Psoas muscle (tissue), 8 donors: ENCODE data around the gene NOP16. TPM values are rescaled to one million over a fixed set of nuclear protein-coding genes. Genes with fewer than 3 reads are reported as not detected.

Experiments
- ATAC-seq, 4 donors: fragments of 200-7000 bp; cut with Tn5 transposase; one replicate each; pipeline ENCODE4 v1.9.1; 2020; ENCODE audit warnings: moderate library complexity in 3 of 4, mild to moderate bottlenecking in 2 of 4
- DNase-seq, 2 donors: peaks; one replicate each; pipeline ENCODE4 v3.0.0-alpha.2; 2020
- H3K27ac ChIP-seq: fragments of 200-600 bp; one replicate; pipeline ENCODE4 v1.8.0; 2022
- H3K27me3 ChIP-seq, 3 donors: fragments of 200-600 bp in 1 of 3; one replicate each; pipeline versions ENCODE4 v1.6.1 to v1.8.0; 2013 to 2022; ENCODE audit warnings: low read length in 2 of 3, mild to moderate bottlenecking in 2 of 3, moderate library complexity in 1 of 3; ENCODE audit not compliant: insufficient read depth in 3 of 3
- H3K36me3 ChIP-seq, 2 donors: fragments of 200-600 bp in 1 of 2; one replicate each; pipeline versions ENCODE4 v1.6.1 to v1.8.0; 2013 to 2022; ENCODE audit warnings: low read depth in 1 of 2, mild to moderate bottlenecking in 1 of 2, moderate library complexity in 1 of 2; ENCODE audit not compliant: insufficient read depth in 1 of 2
- H3K4me1 ChIP-seq: fragments of 200-600 bp; one replicate; pipeline ENCODE4 v1.8.0; 2022
- H3K4me3 ChIP-seq: fragments of 200-600 bp; one replicate; pipeline ENCODE4 v1.8.0; 2022; ENCODE audit warnings: mild to moderate bottlenecking
- H3K9me3 ChIP-seq: fragments of 200-600 bp; one replicate; pipeline ENCODE4 v1.8.0; 2022
- WGBS, 3 donors: extraction: QIAGEN DNeasy Blood & Tissue Kit; methylation state at CpG; one replicate each; pipeline versions ENCODE4 v1.1.6 to v1.1.7; 2013; 5-methylcytosine and 5-hydroxymethylcytosine counted together
- intact Hi-C, 2 donors: fragments of 100-400 bp; cut with DNase I; formaldehyde crosslinking; loops; one replicate each; pipeline versions ENCODE4 v1.11.0 to v1.14.2; 2022
- long read RNA-seq, 2 donors: library from polyadenylated mRNA; unstranded; transcript quantifications; one replicate each; pipeline ENCODE4 v2.0.0, GENCODE V29; 2021
- polyA plus RNA-seq, 3 donors: library from polyadenylated mRNA; stranded (reverse); fragments of 200-250 nt; gene quantifications; one replicate each; pipeline ENCODE4 v1.2.3, GENCODE V29; 2013
- total RNA-seq, 4 donors: library from RNA; stranded (reverse); fragmentation: NEBNext Ultra II Directional in 2 of 4; extraction: Animal tissue kit (Norgen Biotek cat#: 25700) in 2 of 4; gene quantifications; one replicate each; pipeline versions ENCODE4 v1.2.1 to v1.2.4, GENCODE V29; 2021 to 2023
- TF ChIP-seq, protein P1 (sequence below): fragments of 200-600 bp; IDR thresholded peaks from one replicate; pipeline ENCODE4 v1.8.0; 2022; ENCODE audit warnings: antibody characterized with exemption
- donor health status: healthy with polysubstance abuse.
- donor health status: DM: no; HTN: no; CAD: no; lungs with moderate emphysema.
- donor health status: Bipolar disorder and iron deficiency.
- donor health status: healthy.
- donor health status: DM: yes; HTN: yes; CAD: no.
- donor health status: DM: no; HTN: no; CAD: no.
- donor health status: DM: no; HTN: no; CAD: no.
- donor health status: DM: yes; HTN: yes; CAD: no.

NOP16 gene
- total RNA-seq (10 to 100 TPM; 35.6 to 76.2 (median 59.9) TPM), polyA plus RNA-seq (100 to 1,000 TPM in 1 of 3 donors, 10 to 100 TPM in 2; 87.5 to 206 (median 90.4) TPM)
- long read RNA-seq, donor 1, transcript NOP16-207 (5 exons, 1,258 nt) = major isoform, 36 of 43 reads
- long read RNA-seq, donor 1, partial matches to known transcripts = 0 of 43 reads
- long read RNA-seq, donor 1, other reads (novel, unspliced or antisense) = 5 of 43 reads
- long read RNA-seq, donor 2, transcript NOP16-211 (5 exons, 954 nt) = minor isoform, 7 of 70 reads
- long read RNA-seq, donor 2, transcript NOP16-207 (5 exons, 1,258 nt) = major isoform, 48 of 70 reads
- long read RNA-seq, donor 2, partial matches to known transcripts = 3 of 70 reads
- long read RNA-seq, donor 2, other reads (novel, unspliced or antisense) = 9 of 70 reads

DNA sequence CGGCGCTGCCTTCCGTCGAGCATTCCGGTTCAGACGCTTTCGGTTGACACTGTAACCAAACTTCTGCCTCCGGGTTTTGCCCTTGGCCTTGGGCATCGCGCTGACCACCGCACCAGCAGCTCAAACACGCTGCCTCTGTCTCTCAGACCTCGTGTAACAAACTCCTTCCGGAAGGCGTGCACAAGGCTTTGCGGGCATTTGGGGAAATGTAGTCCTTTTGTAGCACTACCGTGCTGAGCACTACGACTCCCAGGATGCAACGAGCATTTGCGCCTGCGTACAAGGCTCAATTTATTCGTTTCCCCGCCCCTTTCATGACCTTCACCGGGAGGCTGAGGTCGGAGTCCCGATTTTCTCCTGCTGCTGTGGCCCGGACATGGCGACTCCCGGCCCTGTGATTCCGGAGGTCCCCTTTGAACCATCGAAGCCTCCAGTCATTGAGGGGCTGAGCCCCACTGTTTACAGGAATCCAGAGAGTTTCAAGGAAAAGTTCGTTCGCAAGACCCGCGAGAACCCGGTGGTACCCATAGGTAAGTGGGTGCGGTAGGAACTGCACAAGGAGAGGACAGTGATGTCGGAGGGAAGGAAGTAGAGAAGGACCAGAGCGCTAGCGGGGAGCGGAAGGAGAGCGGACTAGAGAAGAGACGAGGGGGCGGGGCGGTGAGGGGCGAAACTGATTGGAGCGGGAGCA lies at the start of gene NOP16, which contains the start of gene HIGD2A:
Gene NOP16, minus strand, starts transcription at position 155 of the 691 bp plus-strand sequence. Its CDS starts 59 bp downstream, at position 96.
Gene HIGD2A, plus strand, starts transcription at position 308 of the 691 bp plus-strand sequence. Its CDS starts 69 bp downstream, at position 377.
- Histone ChIP-seq H3K4me3 (peak within 1 kb of the TSS; percentile 95), H3K9me3 (no peaks in the 10 kb centered on the region), H3K4me1 (peaks cover 29% of the 10 kb centered on the region), H3K36me3 (peaks cover 6 to 69% of the 10 kb centered on the region in 2 donors), H3K27me3 (peaks cover 0 to 1% (median 0%) of the 10 kb centered on the region in 3 donors), H3K27ac (peak within 1 kb of the TSS; percentile 94)
- intact Hi-C loops = loop anchor here in 1 of 2 donors (2.0 kb wide), 1 partner anchor 28 kb away; the partner anchor contains the start of gene KIAA1191
- WGBS, 3 donors = 0 to 1% (median 0%) methylated on average over 43 to 47 of the region's 47 CpGs
- ATAC-seq = peak; percentile 93 to 94 (median 94)
- TF ChIP-seq, protein P1, sequence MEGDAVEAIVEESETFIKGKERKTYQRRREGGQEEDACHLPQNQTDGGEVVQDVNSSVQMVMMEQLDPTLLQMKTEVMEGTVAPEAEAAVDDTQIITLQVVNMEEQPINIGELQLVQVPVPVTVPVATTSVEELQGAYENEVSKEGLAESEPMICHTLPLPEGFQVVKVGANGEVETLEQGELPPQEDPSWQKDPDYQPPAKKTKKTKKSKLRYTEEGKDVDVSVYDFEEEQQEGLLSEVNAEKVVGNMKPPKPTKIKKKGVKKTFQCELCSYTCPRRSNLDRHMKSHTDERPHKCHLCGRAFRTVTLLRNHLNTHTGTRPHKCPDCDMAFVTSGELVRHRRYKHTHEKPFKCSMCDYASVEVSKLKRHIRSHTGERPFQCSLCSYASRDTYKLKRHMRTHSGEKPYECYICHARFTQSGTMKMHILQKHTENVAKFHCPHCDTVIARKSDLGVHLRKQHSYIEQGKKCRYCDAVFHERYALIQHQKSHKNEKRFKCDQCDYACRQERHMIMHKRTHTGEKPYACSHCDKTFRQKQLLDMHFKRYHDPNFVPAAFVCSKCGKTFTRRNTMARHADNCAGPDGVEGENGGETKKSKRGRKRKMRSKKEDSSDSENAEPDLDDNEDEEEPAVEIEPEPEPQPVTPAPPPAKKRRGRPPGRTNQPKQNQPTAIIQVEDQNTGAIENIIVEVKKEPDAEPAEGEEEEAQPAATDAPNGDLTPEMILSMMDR = no peak
- DNase-seq = peak; percentile 99 to 100

GRCh38 chr5:176436656-176437055 lies 48.3 kb upstream of the NOP16 start:
- H3K36me3 ChIP-seq = no peaks in the 10 kb centered on the region
- no peak overlapping the region for H3K27ac ChIP-seq
- ATAC-seq (no peak), DNase-seq (no peak)
- no peaks in the 10 kb centered on the region for H3K4me1 ChIP-seq
- H3K27me3 ChIP-seq = peaks cover 0 to 4% (median 0%) of the 10 kb centered on the region in 3 donors
- WGBS, 3 donors = 56 to 62% (median 59%) methylated on average over 5 of the region's 5 CpGs
- H3K4me3 ChIP-seq = no peak overlapping the region
- intact Hi-C loops = no loop called here
- TF ChIP-seq, protein P1 = no peak
- no peaks in the 10 kb centered on the region for H3K9me3 ChIP-seq

DNA sequence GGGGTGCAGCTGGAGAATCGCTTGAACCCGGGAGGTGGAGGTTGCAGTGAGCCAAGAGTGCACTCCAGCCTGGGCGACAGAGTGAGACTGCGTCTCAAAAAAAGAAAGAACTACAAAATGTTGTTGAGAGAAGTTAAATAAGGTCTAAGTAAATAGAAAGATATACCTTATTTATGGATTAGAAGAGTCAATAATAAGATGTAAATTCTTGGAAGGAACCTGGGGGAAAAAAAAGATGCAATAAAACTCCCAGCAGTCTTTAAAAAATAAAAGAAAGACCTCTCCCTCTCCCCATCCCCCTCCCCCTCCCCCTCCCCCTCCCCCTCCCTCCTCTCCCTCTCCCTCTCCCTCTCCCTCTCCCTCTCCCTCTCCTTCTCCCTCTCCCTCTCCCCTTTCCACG lies 44.3 kb upstream of the NOP16 start:
- DNase-seq = no peak
- no peak for ATAC-seq
- Histone ChIP-seq H3K4me1 (no peaks in the 10 kb centered on the region), H3K27me3 (peaks cover 0 to 4% (median 0%) of the 10 kb centered on the region in 3 donors), H3K27ac (no peak overlapping the region), H3K4me3 (no peak overlapping the region), H3K36me3 (no peaks in the 10 kb centered on the region), H3K9me3 (no peaks in the 10 kb centered on the region)
- TF ChIP-seq, protein P1 = no peak
- 86 to 92% (median 88%) methylated on average over 4 of the region's 5 CpGs for WGBS, 3 donors
- intact Hi-C loops = no loop called here

GRCh38 chr5:176429972-176430371 lies 41.6 kb upstream of the NOP16 start:
- no peaks in the 10 kb centered on the region for H3K36me3 ChIP-seq
- no peak overlapping the region for H3K27ac ChIP-seq
- intact Hi-C loops = no loop called here
- no peaks in the 10 kb centered on the region for H3K9me3 ChIP-seq
- no peaks in the 10 kb centered on the region for H3K4me1 ChIP-seq
- DNase-seq = no peak
- TF ChIP-seq, protein P1 = no peak
- no peak for ATAC-seq
- no peak overlapping the region for H3K4me3 ChIP-seq
- WGBS, 3 donors = 59 to 64% (median 63%) methylated on average over 4 of the region's 4 CpGs
- H3K27me3 ChIP-seq = peaks cover 0 to 4% (median 0%) of the 10 kb centered on the region in 3 donors
